HuH-7 (cell line): ENCODE results near the gene LILRB3.
"Not testable (repeated sequence)": the region's sequence is repeated elsewhere in the genome, so short reads cannot be mapped to it uniquely, and the experiment has no call there.

Source experiments
- DNase-seq: peaks from one replicate; pipeline ENCODE4 v3.0.0; 2011; ENCODE audit warnings: low spot score

LILRB3 gene

GRCh38 chr19:54189735-54190502 lies 32.9 kb downstream of the LILRB3 start:
- peak; percentile 89 for DNase-seq

GRCh38 chr19:54189145-54189734 lies 33.6 kb downstream of the LILRB3 start, which contains the start of gene MBOAT7:
Gene MBOAT7 (minus strand): TSS chr19:54189580. CDS start chr19:54188508, 1,072 bp downstream.
- no peak for DNase-seq

- DNase-seq = no peak
These were observed 34.5 kb downstream of the LILRB3 start for GRCh38 chr19:54188215-54188871.

DNA sequence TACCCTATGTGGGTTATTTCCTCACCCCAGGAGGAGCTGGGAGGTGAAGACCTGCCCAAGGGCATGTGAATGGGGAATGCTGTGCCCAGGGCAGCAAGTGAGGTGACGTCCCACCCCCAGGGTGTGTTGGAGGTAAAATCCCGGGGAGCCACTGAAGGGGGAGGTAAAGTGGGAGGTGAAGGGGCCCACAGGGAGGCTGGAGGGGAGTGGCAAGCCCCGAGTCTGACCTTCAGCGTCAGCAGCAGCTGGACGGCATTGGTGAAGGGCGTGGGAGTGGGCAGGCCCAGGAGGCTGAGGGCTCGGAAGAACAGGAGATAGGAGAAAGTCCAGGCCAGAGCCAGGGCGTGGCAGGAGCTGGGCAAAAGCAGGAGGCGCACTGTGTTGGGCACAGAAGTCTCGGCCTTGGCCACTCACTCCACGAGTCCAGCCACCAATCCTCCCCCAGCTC lies 35.8 kb downstream of the LILRB3 start:
- DNase-seq = no peak

DNA sequence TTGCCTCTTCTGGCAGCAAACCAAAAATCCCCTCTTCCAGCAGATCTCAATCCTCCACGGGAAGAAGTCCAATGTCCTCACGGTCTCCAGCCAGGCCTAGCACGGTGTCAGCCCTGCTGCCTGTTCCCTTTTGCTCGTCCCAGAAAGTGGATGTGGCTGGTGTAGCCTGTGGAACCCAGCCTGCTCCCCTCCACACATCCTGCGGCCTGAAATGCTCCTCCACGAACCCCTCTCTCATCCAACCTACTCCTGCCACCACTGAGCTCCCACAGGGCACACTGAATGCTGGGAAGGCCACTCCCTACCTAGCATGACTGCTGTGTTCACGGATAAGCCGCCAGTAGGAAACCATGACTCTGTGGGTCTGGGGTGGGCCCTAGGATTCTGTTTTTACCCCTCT lies 36.5 kb downstream of the LILRB3 start:
- DNase-seq = no peak

DNA sequence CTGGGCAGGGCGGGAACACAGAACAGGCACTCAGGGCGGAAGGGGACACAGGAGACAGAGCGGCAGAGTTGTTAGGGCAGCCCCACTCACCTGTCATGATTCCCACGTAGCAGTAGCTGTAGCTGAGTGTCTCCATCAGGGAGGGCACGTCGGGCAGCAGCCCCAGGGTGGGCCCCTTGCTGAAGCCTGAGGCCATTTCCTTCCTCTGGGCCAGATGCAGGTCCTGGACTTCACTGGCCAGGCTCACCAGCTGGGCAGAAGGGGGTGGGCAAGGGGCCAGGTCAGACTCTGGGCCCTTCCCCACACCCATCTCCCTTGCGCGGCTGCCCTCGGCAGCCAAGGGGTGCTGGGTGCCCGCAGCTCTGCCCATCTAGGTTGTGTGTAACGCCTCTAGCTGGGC lies 39.4 kb downstream of the LILRB3 start:
- no peak for DNase-seq

DNA sequence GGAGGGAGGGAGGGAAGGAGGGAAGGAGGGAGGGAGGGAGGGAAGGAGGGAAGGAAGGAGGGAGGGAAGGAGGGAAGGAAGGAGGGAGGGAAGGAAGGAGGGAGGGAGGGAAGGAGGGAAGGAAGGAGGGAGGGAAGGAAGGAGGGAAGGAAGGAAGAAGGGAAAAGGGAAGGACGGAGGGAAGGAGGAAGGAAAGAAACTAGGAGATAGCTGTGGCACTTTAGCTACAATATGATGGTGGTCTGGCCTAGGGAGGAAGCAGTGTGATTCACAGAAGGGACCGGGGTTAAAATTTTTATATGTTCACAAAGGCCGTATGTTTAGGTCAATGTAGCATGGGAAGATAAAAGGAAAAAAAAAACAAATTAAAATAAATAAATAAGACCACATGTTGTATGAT lies 40.9 kb downstream of the LILRB3 start:
- DNase-seq = not testable (repeated sequence)

DNA sequence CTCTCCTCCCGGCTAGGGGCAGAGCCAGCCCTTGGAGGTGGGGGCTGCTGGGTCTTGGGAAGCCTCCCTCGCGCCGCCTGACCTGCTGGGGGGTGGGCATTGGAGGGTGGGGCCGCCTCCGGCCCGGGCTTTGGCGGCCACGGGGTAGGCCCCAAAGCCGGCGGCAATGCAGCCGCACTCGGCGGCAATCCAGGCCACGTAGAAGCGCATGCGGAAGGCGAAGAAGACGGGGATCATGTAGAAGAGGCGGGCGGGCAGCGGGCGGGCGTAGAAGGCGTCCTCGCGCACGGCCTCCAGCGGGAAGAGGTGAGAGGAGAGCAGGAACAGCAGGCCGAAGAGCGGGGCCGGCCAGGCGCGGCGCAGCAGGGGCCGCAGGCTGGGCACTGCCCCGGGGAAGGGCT lies 42.1 kb downstream of the LILRB3 start:
- DNase-seq = no peak

DNA sequence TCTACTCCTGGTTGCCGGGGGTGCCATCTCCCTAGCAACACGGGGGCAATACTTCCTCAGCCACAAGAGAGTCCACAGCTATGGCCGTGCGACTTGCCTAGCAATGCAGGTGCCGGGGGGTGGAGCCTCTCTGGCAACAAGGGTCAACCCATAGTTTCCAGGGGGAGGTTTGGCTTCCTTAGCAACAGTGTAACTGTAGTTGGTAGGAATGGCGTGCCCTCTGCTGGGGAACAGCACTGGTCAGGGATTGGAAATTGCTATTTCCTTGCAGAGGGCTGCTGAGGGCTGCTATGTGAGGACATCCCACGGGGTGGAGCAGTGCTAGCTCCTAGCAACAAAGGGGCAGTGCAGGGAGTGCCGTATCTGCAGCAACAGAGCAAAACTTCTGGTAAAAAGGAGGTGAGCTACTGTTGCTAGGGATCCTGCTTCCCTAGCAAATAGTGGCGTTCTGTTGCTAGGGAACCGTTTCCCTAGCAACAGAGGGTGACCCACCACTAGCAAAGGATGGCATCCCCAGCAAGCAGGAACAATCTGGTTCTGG lies 42.8 kb downstream of the LILRB3 start:
- no peak for DNase-seq

DNA sequence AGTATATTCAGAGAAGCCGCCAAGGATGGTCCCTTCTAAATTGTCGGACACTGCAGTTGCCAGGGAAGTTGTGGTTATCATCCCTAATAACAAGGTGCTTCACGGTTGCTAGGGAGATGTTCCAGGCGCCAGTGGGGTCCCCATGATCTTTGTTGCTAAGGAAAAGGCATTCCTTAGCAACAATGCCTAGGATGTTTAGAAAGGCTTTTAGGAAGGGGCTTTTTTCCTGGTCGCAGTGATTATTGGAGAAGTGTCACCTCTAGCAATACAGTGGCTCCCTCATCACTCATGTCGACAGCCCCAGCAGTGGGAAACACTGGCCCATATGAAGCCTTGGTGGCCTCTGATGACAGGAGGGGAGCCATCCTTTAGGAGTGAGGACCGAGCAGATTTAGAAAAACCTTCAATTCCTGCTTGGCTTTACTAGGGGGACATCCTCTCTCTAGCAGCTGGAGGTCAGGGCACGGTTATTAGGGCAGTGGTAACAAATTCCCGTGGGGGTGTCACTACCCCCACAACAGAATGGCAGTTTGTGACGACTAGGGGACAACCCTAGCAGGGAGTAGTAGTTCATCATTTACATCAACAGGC lies 43.5 kb downstream of the LILRB3 start:
- DNase-seq = no peak

DNA sequence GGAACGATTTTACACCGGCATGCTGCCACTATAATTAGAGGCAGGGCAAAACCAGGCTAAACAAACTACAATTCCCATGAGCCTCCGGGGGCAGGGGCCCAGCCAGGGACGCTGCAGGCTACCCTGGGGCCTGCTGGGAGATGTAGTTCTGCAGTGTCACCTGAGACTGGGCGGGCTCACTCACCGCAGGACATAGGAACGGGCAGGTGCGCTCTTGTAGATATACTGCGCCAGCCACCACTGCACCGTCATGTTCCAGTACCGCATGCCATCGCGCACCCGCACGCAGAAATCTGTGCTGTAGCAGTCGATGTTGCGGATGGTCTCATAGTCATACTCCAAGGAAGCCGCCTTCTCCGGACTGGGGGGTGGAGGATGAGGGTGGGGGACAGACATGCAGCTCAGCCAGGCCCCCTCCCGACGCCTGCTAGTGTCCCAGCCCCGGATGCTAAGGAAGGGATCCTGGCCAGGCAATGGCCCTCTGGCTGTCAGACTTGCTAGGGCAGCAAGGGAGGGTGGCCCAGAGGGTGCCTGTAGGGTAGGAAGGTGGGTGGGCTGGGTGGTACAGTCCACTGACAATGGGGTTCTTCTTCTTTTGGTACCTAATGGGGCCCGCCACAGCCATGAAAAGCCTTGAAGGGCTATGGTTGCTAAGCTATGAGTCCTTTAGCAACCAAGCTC lies 44.1 kb downstream of the LILRB3 start:
- no peak for DNase-seq

GRCh38 chr19:54173951-54174834 lies 48.6 kb downstream of the LILRB3 start:
- no peak for DNase-seq

- DNase-seq = no peak
These were observed 49.5 kb downstream of the LILRB3 start for GRCh38 chr19:54173359-54173699.

GRCh38 chr19:54172471-54173358 lies 50.1 kb downstream of the LILRB3 start, which contains the start of gene TMC4:
Gene TMC4 (minus strand): TSS chr19:54173160. CDS start chr19:54173117, 43 bp downstream.
- no peak for DNase-seq

GRCh38 chr19:54171736-54172431 lies 50.9 kb downstream of the LILRB3 start:
- not testable (repeated sequence) for DNase-seq

- no peak for DNase-seq
These were observed 53.6 kb downstream of the LILRB3 start for GRCh38 chr19:54169149-54169740.

DNA sequence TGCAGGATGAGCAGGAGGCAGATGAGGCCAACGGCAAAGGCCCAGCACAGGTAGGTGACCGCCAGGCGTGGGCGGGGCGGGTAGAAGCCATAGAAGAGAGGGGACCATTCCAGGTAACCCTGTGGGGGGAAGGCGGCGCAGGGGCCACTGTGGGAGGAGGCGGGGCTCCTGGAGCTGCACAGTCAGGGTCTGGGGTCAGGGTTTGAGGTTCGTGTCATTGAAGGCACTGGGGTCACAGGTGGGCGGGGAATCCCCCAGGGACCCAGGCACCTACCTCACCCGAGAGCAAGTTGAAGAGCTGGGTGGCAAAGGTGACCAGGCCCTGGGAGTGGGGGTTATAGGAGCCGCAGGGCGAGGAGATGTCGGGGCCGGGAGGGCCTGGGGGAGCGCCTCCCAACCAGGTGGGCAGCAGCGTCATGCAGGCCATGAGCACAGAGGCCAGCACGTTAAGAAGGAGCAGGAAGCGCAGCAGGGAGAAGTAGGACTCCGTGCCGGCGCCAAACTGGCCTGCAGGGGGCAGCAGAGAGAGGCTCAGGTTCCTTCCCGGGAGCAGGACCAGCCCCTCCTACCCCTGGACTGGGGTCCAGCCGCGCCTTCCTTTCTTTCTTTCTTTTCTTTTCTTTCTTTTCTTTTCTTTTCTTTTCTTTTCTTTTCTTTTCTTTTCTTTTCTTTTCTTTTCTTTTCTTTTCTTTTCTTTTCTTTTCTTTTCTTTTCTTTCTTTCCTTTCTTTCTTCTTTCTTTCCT lies 54.5 kb downstream of the LILRB3 start:
- peak; percentile 91 for DNase-seq
